GM19372 (cell line): Measurements from ENCODE around the gene LRCH1.
"Not testable (repeated sequence)": the region's sequence is repeated elsewhere in the genome, so short reads cannot be mapped to it uniquely, and the experiment has no call there.

Experiments used
- ATAC-seq: cut with Tn5 transposase; IDR thresholded peaks from one replicate; pipeline ENCODE4 v1.9.1; 2021; ENCODE audit warnings: mild to moderate bottlenecking, low read depth, moderate library complexity; ENCODE audit not compliant: unreplicated experiment

The LRCH1 gene, protein sequence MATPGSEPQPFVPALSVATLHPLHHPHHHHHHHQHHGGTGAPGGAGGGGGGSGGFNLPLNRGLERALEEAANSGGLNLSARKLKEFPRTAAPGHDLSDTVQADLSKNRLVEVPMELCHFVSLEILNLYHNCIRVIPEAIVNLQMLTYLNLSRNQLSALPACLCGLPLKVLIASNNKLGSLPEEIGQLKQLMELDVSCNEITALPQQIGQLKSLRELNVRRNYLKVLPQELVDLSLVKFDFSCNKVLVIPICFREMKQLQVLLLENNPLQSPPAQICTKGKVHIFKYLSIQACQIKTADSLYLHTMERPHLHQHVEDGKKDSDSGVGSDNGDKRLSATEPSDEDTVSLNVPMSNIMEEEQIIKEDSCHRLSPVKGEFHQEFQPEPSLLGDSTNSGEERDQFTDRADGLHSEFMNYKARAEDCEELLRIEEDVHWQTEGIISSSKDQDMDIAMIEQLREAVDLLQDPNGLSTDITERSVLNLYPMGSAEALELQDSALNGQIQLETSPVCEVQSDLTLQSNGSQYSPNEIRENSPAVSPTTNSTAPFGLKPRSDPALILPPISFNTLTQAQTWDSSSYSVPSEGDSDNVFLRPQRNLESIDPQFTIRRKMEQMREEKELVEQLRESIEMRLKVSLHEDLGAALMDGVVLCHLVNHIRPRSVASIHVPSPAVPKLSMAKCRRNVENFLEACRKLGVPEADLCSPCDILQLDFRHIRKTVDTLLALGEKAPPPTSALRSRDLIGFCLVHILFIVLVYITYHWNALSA

GRCh38 chr13:46552889-46553520, at the start of gene LRCH1:
LRCH1 (plus strand) TSS chr13:46553170; CDS start chr13:46553397, 227 bp downstream.
- peak; percentile 63 for ATAC-seq

- no peak for ATAC-seq
These were observed 48.9 kb upstream of the LRCH1 start for GRCh38 chr13:46504036-46504435.

- ATAC-seq = no peak
These were observed 45.0 kb upstream of the LRCH1 start for GRCh38 chr13:46507981-46508380.

GRCh38 chr13:46509981-46510380, 43.0 kb upstream of the LRCH1 start:
- ATAC-seq = no peak

GRCh38 chr13:46515803-46516202, 37.2 kb upstream of the LRCH1 start:
- no peak for ATAC-seq

- ATAC-seq = no peak
These were observed 36.2 kb upstream of the LRCH1 start for GRCh38 chr13:46516599-46517338.

DNA sequence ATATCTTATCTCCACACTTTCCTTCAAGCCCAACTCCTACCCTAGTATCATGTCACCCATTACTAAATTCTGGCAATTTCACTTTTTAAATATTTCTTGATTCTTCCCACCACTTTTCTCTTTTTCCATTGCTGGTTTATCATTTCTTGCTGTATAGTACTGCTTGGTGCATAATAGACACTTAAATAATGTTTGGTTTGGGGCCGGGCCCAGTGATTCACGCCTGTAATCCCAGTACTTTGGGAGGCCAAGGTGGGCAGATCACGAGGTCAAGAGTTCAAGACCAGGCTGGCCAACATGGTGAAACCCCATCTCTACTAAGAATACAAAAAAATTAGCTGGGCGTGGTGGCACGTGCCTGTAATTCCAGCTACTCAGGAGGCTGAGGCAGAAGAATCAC, 35.2 kb upstream of the LRCH1 start:
- not testable (repeated sequence) for ATAC-seq

DNA sequence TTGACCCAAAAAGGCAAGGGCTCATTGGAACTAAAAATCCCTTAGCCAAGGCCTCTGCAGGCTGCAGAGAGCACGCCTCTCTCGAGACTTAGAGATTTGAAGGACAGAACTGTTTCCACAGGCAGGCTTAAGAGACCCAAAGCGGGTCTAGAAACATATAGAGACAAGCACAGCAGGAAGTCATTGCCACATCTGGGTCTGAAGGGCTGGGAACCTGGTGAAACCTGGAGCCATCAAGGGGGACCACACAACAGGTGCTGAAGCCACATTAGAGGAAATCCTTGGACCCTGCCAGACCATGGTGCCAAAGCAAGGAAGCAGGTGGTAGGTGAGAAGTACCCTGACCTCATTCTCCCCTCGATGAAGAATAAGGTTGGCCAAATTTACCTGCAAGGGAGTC, 33.8 kb upstream of the LRCH1 start:
- ATAC-seq = no peak

- ATAC-seq = no peak
These were observed 32.8 kb upstream of the LRCH1 start for GRCh38 chr13:46520166-46520565.

DNA sequence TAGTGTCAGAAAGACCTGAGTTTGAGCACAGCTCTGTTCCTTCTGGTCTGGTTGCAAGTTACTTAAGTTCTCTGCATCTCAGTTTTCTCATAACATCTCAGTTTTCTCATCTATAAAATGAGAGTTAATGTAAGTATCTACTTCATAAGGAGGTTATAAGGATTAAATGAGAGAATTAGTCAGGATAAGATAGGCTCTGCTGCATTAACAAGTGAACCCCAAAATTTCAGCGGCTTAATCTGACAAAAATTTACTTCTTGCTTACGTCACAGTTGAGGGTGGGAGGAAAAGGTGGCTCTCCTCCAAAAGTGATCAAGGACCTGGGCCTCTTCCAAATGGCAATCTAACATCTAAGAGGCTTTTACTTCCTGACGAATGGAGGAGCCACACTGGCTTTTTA, 31.5 kb upstream of the LRCH1 start:
- ATAC-seq = no peak

GRCh38 chr13:46521921-46522747, 30.8 kb upstream of the LRCH1 start:
- no peak for ATAC-seq

DNA sequence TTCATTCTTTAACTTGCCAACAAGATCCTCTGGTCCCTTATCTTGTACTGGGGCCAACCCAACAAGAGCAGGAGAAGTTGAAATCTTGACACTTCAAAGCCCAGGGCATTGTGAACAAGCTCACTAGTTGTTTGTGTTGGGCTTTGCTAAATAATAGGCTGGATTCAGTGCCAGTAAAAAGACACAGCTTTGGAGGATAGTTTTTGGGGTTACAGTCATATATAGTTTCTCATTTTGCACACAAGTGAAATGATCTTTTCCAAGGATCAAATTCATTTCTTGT, 30.3 kb upstream of the LRCH1 start:
- no peak for ATAC-seq

GRCh38 chr13:46523972-46524752, 28.8 kb upstream of the LRCH1 start:
- ATAC-seq = no peak

DNA sequence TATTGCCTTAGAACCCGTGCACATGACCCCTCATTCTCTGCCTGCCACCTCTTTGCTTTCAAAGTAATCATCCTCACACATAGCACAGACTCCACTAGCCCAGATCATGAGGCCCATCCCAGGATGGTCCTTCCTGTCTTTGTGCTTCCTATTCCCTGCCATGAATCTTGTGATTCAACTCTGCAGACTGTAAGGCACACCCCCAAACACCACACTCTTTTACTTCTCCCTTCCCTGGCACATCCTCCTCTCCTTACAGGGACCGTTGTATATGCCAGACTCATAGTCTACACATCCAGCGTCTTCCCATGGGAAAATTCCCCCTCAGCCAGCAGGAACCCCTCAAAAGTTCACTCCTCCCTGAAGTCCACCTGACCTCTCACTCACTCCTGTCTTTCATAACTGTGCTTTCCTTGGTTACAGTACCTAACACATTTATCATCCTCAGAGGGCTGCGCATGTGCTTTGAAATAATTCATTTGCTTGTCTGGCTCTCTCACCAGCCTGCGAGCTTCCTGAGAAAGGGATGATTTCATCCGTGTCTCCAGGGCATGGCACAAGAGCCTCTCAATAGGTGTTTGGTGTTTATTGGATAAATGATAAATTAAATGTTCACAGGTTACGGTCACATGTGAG, 26.8 kb upstream of the LRCH1 start:
- no peak for ATAC-seq

DNA sequence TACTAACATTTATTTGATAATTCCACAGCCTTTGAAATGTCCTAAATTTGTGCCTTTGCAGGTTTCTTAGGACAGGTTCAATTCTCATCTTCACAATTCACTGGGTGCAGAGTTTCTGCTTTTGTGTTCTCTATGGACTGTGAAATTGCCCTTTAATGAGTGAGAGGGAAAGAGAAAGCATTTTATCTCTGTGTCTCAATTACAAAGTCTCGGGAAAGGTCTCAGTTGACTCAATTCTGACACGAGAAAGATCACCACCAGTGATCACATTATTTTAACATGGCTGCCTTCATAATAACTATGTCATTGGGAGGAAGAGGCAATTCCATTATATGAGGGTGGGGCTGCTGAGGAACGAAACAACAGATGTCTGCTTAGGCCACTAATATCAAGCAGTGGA, 26.2 kb upstream of the LRCH1 start:
- no peak for ATAC-seq

DNA sequence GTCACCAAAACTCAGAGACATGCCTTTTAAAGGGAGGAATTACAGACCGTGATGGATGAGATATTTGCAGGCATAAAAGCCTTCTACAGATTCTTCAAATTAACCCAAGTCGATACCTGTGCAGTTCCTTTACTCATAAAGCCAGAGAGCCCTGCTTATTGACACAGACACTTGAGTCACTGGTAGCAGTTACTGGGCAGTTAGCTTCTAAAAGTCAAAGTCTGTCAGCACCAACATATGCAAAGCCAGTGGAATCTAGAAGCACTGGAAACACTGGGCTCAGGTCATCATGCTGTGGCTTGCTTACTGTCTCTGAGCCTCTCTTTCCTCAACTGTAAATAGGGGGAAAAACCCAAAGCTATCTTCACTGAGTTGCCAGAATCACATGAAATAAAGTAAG, 25.7 kb upstream of the LRCH1 start:
- no peak for ATAC-seq

GRCh38 chr13:46529216-46529919, 23.6 kb upstream of the LRCH1 start:
- no peak for ATAC-seq
